Calu3 (cell line): ENCODE results near the gene KISS1. TPM values are rescaled to one million over a fixed set of nuclear protein-coding genes. Genes with fewer than 3 reads are reported as not detected.

Source experiments
- BruUV-seq: library from RNA; stranded (reverse); fragments of 400-500 nt; replicated peaks from 2 replicates; lab custom pipeline; 2021; lab: Mats Ljungman, UMichigan
- CTCF ChIA-PET: fragments of 300-600 bp; sonication (Branson Sonifier 250); formaldehyde crosslinking; loops from one replicate; lab custom pipeline; 2022; ENCODE audit warnings: antibody characterized with exemption; lab: Charles Lee
- DNase-seq: peaks from one replicate; pipeline ENCODE4 v3.0.0; 2022
- H3K27ac Mint-ChIP-seq: one replicate; pipeline ENCODE4 v1.8.0; 2022; ENCODE audit warnings: mixed read lengths; ENCODE audit not compliant: unreplicated experiment
- H3K27me3 Mint-ChIP-seq: one replicate; pipeline ENCODE4 v1.8.0; 2022; ENCODE audit warnings: mixed read lengths; ENCODE audit not compliant: unreplicated experiment
- H3K36me3 Mint-ChIP-seq: one replicate; pipeline ENCODE4 v1.8.0; 2022; ENCODE audit warnings: mild to moderate bottlenecking, moderate library complexity, mixed read lengths; ENCODE audit not compliant: insufficient read depth, unreplicated experiment
- H3K4me1 Mint-ChIP-seq: one replicate; pipeline ENCODE4 v1.8.0; 2022; ENCODE audit warnings: mild to moderate bottlenecking, low read depth, mixed read lengths; ENCODE audit not compliant: unreplicated experiment
- H3K4me3 Mint-ChIP-seq: one replicate; pipeline ENCODE4 v1.8.0; 2022; ENCODE audit warnings: mild to moderate bottlenecking, low read depth, moderate library complexity, mixed read lengths; ENCODE audit not compliant: unreplicated experiment
- H3K9me3 Mint-ChIP-seq: one replicate; pipeline ENCODE4 v1.8.0; 2022; ENCODE audit warnings: low read depth, mixed read lengths; ENCODE audit not compliant: unreplicated experiment
- intact Hi-C: fragments of 100-400 bp; cut with micrococcal nuclease; formaldehyde crosslinking; loops from one replicate; pipeline ENCODE4 v1.10.0; 2022; ENCODE audit not compliant: unreplicated experiment
- total RNA-seq: library from RNA; stranded (reverse); gene quantifications from 2 replicates; pipeline ENCODE4 v1.2.3, GENCODE V29; 2022
- TF ChIP-seq, protein P1 (sequence below): fragments of 200-600 bp; IDR thresholded peaks from one replicate; pipeline ENCODE4 v1.8.0; 2022; ENCODE audit warnings: antibody characterized with exemption; ENCODE audit not compliant: unreplicated experiment

The KISS1 gene
- total RNA-seq, 1 experiment from 2014 or later = not detected

DNA sequence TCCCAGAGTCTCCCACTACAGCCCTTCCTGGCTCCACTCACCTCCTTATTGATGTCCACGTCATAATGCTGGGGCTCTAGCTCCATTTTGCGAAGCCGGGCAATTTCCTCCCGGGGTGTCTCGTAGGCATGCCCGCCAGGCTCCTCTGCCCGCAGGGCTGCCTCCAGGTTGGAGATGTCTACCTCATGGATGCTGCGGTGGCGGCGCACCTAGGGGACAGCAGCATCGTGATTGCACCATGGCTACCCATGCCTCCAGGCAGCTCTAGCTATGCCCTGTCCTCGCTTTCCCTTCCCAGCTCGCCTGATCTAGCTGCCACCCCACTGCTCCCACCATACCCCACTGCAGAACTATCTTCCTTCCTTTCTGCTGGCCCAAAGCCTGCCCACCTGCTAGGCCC, 32.6 kb upstream of the KISS1 start:
- TF ChIP-seq, protein P1, sequence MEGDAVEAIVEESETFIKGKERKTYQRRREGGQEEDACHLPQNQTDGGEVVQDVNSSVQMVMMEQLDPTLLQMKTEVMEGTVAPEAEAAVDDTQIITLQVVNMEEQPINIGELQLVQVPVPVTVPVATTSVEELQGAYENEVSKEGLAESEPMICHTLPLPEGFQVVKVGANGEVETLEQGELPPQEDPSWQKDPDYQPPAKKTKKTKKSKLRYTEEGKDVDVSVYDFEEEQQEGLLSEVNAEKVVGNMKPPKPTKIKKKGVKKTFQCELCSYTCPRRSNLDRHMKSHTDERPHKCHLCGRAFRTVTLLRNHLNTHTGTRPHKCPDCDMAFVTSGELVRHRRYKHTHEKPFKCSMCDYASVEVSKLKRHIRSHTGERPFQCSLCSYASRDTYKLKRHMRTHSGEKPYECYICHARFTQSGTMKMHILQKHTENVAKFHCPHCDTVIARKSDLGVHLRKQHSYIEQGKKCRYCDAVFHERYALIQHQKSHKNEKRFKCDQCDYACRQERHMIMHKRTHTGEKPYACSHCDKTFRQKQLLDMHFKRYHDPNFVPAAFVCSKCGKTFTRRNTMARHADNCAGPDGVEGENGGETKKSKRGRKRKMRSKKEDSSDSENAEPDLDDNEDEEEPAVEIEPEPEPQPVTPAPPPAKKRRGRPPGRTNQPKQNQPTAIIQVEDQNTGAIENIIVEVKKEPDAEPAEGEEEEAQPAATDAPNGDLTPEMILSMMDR = no peak
- intact Hi-C loops = no loop called here
- DNase-seq = no peak
- Mint-ChIP-seq H3K4me1 (no peaks in the 10 kb centered on the region), H3K27ac (no peak overlapping the region), H3K4me3 (no peak overlapping the region), H3K9me3 (no peaks in the 10 kb centered on the region), H3K36me3 (peaks cover 34% of the 10 kb centered on the region), H3K27me3 (no peaks in the 10 kb centered on the region)
- CTCF ChIA-PET = interaction anchor here (0.5 kb wide), 2 partner anchors 566 to 1673 kb away, joined by 3 to 12 read pairs; no protein-coding TSS in a partner anchor
- no TSS peak for BruUV-seq

DNA sequence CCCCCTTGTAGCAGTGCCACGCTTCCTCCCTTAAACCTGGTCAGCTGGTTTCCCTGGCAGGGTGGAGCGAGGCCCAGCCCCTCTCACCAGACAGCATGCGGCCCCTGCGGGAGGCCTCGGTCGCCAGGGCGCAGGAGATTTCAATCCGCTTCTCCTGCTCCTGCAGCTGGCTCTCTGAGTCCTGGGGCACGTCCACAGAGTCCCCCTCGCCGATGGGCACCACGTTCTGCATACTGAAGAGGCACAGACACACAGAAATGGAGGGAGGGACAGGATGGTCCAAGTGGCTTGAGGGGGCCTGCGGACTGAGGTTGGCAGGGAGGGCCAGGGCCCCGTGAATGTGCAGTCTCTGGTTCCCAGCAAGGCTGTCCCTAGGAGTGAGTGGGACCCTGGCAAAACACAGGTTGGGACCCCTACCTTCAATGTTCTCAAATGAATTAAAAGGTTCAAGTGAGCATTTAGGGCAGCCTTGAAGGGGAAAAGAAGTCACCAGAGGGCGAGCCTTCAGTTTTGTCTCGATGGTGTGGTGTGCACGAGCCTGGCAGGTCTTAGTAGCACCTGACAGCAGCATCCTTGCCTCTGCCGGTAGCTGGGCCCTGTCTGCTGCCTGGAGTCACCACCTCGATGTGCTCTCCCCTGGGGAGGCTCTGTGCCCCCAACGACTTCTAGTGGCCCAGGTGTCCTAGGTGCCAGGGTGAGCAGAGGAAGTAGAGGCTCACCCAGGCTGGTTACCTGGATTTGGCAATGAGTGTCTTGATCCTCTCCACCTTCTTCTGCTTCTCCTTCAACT, 31.9 kb upstream of the KISS1 start:
- peaks cover 34% of the 10 kb centered on the region for H3K36me3 Mint-ChIP-seq
- H3K27ac Mint-ChIP-seq = no peak overlapping the region
- H3K4me3 Mint-ChIP-seq = no peak overlapping the region
- no peaks in the 10 kb centered on the region for H3K4me1 Mint-ChIP-seq
- no TSS peak for BruUV-seq
- intact Hi-C loops = no loop called here
- no peaks in the 10 kb centered on the region for H3K9me3 Mint-ChIP-seq
- TF ChIP-seq, protein P1 = no peak
- CTCF ChIA-PET = interaction anchor here (0.5 kb wide), 1 partner anchor 1673 kb away, joined by 12 read pairs; no protein-coding TSS in a partner anchor
- no peaks in the 10 kb centered on the region for H3K27me3 Mint-ChIP-seq
- no peak for DNase-seq

DNA sequence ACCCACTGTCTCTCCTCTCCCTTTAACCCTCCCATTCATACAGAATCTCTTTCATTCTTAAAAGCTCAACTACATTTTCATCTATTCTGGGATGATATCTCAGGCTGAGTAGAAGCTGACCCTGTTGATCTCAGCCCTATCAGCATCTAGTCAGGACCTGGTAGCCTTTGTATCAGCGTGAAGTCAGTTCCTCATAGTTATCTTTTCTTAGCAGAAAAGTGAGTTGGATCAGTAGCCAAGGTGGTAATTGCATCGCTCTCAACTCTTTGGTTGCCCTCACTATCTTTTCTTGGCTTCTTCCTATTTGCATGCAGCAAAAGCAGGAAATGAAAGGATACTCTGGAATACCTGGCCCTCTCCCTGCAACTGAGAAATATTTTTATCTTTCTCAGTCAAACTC, 31.1 kb upstream of the KISS1 start:
- BruUV-seq = no TSS peak

DNA sequence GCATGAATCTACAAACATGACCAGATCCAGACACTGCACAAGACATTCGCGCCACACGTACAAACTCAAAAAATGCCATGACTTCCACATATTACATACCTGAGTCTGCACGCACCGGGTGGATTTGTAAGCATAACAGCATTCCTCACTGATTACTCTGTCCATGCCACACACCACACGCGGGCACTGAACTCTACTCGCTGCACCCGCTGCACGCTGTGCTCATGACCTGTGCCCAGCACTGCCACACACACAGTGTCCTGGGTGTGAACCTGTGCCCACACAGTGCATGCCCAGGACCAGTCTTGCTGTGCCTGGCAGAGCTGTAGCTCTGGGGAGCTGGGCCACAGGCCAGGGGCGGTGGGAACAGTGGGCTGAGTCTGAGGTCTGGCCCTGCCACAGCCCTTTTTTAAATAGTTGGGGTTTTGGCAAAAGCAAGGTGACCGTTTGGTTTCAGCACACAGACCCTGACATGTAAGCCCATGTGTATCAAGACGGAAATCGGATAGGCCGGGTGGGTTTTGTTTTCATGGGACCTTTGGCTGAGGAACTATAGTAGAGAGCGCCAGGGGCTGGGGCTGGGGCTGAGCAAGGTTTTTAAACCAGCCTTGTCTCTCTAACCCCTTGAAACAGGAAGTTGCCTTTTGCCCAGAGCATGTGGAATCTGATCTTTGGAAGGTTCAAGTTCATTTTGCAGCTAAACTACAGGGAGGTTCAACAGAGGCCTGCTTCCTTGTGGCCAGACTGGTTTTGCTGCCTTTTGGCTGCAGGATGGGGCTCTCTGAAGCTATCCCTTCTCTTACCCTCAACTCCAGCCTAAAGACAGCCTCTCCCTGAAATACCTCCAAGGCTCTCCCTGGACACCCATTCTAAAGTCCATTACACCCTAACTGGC, 29.8 kb upstream of the KISS1 start:
- TF ChIP-seq, protein P1 = no peak
- CTCF ChIA-PET = interaction anchor here (0.9 to 1.9 kb wide), 6 partner anchors 12 to 355 kb away, joined by 3 to 14 read pairs (median 4); partner anchors contain the start of gene GOLT1A
- DNase-seq = peak; percentile 71
- H3K4me3 Mint-ChIP-seq = no peak overlapping the region
- no peaks in the 10 kb centered on the region for H3K27me3 Mint-ChIP-seq
- intact Hi-C loops = no loop called here
- no peaks in the 10 kb centered on the region for H3K4me1 Mint-ChIP-seq
- H3K36me3 Mint-ChIP-seq = peaks cover 32% of the 10 kb centered on the region
- no peak overlapping the region for H3K27ac Mint-ChIP-seq
- BruUV-seq = no TSS peak
- no peaks in the 10 kb centered on the region for H3K9me3 Mint-ChIP-seq

More for the DNA sequence above, 31.1 kb upstream of the KISS1 start:
- Mint-ChIP-seq H3K27me3 (no peaks in the 10 kb centered on the region), H3K27ac (no peak overlapping the region), H3K4me1 (no peaks in the 10 kb centered on the region), H3K36me3 (peaks cover 34% of the 10 kb centered on the region), H3K4me3 (no peak overlapping the region), H3K9me3 (no peaks in the 10 kb centered on the region)
- no peak for DNase-seq
- intact Hi-C loops = no loop called here
- CTCF ChIA-PET = interaction anchor here (0.6 to 1.9 kb wide), 5 partner anchors 13 to 324 kb away, joined by 3 to 14 read pairs (median 4); partner anchors contain the start of gene GOLT1A
- TF ChIP-seq, protein P1 = no peak
